WTC11 (cell line): ENCODE results near the gene ATP6V0D1.

Source experiments
- CREB1 ChIP-seq: sonication (generic); formaldehyde crosslinking; IDR thresholded peaks from 2 replicates; pipeline ENCODE4 v1.8.0; 2023; ENCODE audit warnings: mild to moderate bottlenecking, missing genetic modification reagents
- CTCF ChIP-seq: fragments of 200-600 bp; IDR thresholded peaks from 2 replicates; pipeline ENCODE4 v1.8.0; 2022; ENCODE audit warnings: antibody characterized with exemption
- E2F4 ChIP-seq: sonication (generic); formaldehyde crosslinking; IDR thresholded peaks from 2 replicates; pipeline ENCODE4 v1.8.1; 2022; ENCODE audit warnings: low read depth, mild to moderate bottlenecking, moderate library complexity, missing genetic modification reagents, borderline replicate concordance
- JUN ChIP-seq: sonication (generic); formaldehyde crosslinking; IDR thresholded peaks from 2 replicates; pipeline ENCODE4 v1.8.0; 2023; ENCODE audit warnings: mild to moderate bottlenecking, missing genetic modification reagents
- MAX ChIP-seq: sonication (generic); formaldehyde crosslinking; IDR thresholded peaks from 2 replicates; pipeline ENCODE4 v1.8.0; 2022; ENCODE audit warnings: mild to moderate bottlenecking, missing genetic modification reagents
- NR3C1 ChIP-seq: sonication (generic); formaldehyde crosslinking; conservative IDR thresholded peaks from 2 replicates; pipeline ENCODE4 v1.8.1; 2023; ENCODE audit warnings: low read depth, mild to moderate bottlenecking, missing genetic modification reagents
- ZNF281 ChIP-seq: sonication (generic); formaldehyde crosslinking; IDR thresholded peaks from 2 replicates; pipeline ENCODE4 v1.8.0; 2023; ENCODE audit warnings: mild to moderate bottlenecking, missing genetic modification reagents
- TF ChIP-seq, protein P1 (sequence below): sonication (generic); formaldehyde crosslinking; IDR thresholded peaks from 2 replicates; pipeline ENCODE4 v1.8.1; 2022; ENCODE audit warnings: low read depth, missing genetic modification reagents, borderline replicate concordance

DNA sequence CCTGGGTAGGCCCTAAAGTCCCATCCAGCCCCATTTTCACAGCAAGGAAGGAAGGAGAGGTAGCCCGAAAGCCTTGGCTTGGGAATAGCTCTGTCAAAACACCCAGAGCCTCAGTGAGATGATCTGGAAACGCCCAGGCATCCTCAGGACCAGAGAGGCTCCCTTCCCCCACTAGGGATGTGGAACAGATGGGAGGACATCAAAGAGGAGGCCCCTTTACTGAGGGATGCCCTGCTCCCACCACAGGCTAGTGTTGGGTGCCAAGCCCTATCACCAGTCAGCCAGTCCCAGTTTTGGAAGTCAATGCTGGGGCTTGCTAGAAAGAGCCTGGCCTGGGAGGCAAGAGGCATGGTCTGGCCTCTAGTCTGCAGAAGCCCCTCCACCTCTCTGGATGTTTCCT lies 92.4 kb downstream of the ATP6V0D1 start:
- TF ChIP-seq JUN (CRISPR knock-in tag) (no peak), NR3C1 (CRISPR knock-in tag) (no peak), MAX (CRISPR knock-in tag) (no peak), CTCF (no peak), CREB1 (CRISPR knock-in tag) (no peak), E2F4 (CRISPR knock-in tag) (no peak), ZNF281 (no peak)
- TF ChIP-seq, protein P1, sequence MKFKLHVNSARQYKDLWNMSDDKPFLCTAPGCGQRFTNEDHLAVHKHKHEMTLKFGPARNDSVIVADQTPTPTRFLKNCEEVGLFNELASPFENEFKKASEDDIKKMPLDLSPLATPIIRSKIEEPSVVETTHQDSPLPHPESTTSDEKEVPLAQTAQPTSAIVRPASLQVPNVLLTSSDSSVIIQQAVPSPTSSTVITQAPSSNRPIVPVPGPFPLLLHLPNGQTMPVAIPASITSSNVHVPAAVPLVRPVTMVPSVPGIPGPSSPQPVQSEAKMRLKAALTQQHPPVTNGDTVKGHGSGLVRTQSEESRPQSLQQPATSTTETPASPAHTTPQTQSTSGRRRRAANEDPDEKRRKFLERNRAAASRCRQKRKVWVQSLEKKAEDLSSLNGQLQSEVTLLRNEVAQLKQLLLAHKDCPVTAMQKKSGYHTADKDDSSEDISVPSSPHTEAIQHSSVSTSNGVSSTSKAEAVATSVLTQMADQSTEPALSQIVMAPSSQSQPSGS (CRISPR knock-in tag): no peak
